Activated T-helper 2 cell treated with anti-CD3 and anti-CD28 coated beads, Interferon-gamma antibody, Interleukin-2, Interleukin-4, amounts not matched to agents 10 μg/mL and 5 μg/mL and 100 μg/mL, durations not matched to agents 14 hours and 24 hours and 36 hours (primary cell): ENCODE results near the gene CIRBP. TPM values are rescaled to one million over a fixed set of nuclear protein-coding genes. Genes with fewer than 3 reads are reported as not detected.

Source experiments
- DNase-seq: peaks from one replicate; pipeline ENCODE4 v3.0.0; 2021; ENCODE audit warnings: low spot score
- H3K27ac Mint-ChIP-seq: one replicate; pipeline ENCODE4 v1.8.0; 2021; ENCODE audit warnings: mixed read lengths
- H3K27me3 Mint-ChIP-seq: one replicate; pipeline ENCODE4 v1.8.0; 2021; ENCODE audit warnings: low read depth, mixed read lengths
- H3K36me3 Mint-ChIP-seq: one replicate; pipeline ENCODE4 v1.8.0; 2021; ENCODE audit warnings: low read depth, mixed read lengths
- H3K4me1 Mint-ChIP-seq: one replicate; pipeline ENCODE4 v1.8.0; 2021; ENCODE audit warnings: low read depth, mixed read lengths
- H3K4me3 Mint-ChIP-seq: one replicate; pipeline ENCODE4 v1.8.0; 2021; ENCODE audit warnings: low read depth, mild to moderate bottlenecking, moderate library complexity, mixed read lengths
- H3K9me3 Mint-ChIP-seq: one replicate; pipeline ENCODE4 v1.8.0; 2021; ENCODE audit warnings: mixed read lengths
- intact Hi-C: fragments of 100-400 bp; cut with micrococcal nuclease; formaldehyde crosslinking; loops from one replicate; pipeline ENCODE4 v1.15.1; 2023
- total RNA-seq: library from RNA; stranded (reverse); gene quantifications from 2 replicates; pipeline ENCODE4 v1.2.3, GENCODE V29; 2022

CIRBP gene
- total RNA-seq, 1 donor from 2014 or later = 226 TPM

GRCh38 chr19:1226522-1227303, 42.4 kb upstream of the CIRBP start:
- Mint-ChIP-seq H3K4me3 (no peak overlapping the region), H3K27me3 (no peaks in the 10 kb centered on the region), H3K27ac (no peak overlapping the region), H3K36me3 (no peaks in the 10 kb centered on the region), H3K4me1 (no peaks in the 10 kb centered on the region), H3K9me3 (no peaks in the 10 kb centered on the region)
- intact Hi-C loops = no loop called here
- no peak for DNase-seq

GRCh38 chr19:1227304-1228054, 41.7 kb upstream of the CIRBP start:
- H3K4me1 Mint-ChIP-seq = no peaks in the 10 kb centered on the region
- no peaks in the 10 kb centered on the region for H3K27me3 Mint-ChIP-seq
- H3K27ac Mint-ChIP-seq = no peak overlapping the region
- no peaks in the 10 kb centered on the region for H3K36me3 Mint-ChIP-seq
- no peaks in the 10 kb centered on the region for H3K9me3 Mint-ChIP-seq
- no peak for DNase-seq
- H3K4me3 Mint-ChIP-seq = no peak overlapping the region
- intact Hi-C loops = no loop called here

GRCh38 chr19:1228161-1228957, 40.8 kb upstream of the CIRBP start:
- DNase-seq = no peak
- intact Hi-C loops = no loop called here
- H3K27ac Mint-ChIP-seq = no peak overlapping the region
- no peak overlapping the region for H3K4me3 Mint-ChIP-seq
- H3K36me3 Mint-ChIP-seq = no peaks in the 10 kb centered on the region
- no peaks in the 10 kb centered on the region for H3K4me1 Mint-ChIP-seq
- no peaks in the 10 kb centered on the region for H3K27me3 Mint-ChIP-seq
- H3K9me3 Mint-ChIP-seq = no peaks in the 10 kb centered on the region

- Mint-ChIP-seq H3K4me1 (no peaks in the 10 kb centered on the region), H3K4me3 (no peak overlapping the region), H3K27ac (no peak overlapping the region), H3K9me3 (no peaks in the 10 kb centered on the region), H3K27me3 (no peaks in the 10 kb centered on the region), H3K36me3 (no peaks in the 10 kb centered on the region)
- DNase-seq = no peak
- intact Hi-C loops = no loop called here
These were observed 39.8 kb upstream of the CIRBP start for GRCh38 chr19:1229056-1229923.

GRCh38 chr19:1229924-1230782, 39.0 kb upstream of the CIRBP start:
- H3K36me3 Mint-ChIP-seq = no peaks in the 10 kb centered on the region
- no peaks in the 10 kb centered on the region for H3K9me3 Mint-ChIP-seq
- no peaks in the 10 kb centered on the region for H3K4me1 Mint-ChIP-seq
- H3K27me3 Mint-ChIP-seq = no peaks in the 10 kb centered on the region
- DNase-seq = no peak
- no peak overlapping the region for H3K4me3 Mint-ChIP-seq
- H3K27ac Mint-ChIP-seq = no peak overlapping the region
- intact Hi-C loops = no loop called here

- Mint-ChIP-seq H3K9me3 (no peaks in the 10 kb centered on the region), H3K4me3 (no peak overlapping the region), H3K27me3 (no peaks in the 10 kb centered on the region), H3K4me1 (no peaks in the 10 kb centered on the region), H3K36me3 (no peaks in the 10 kb centered on the region), H3K27ac (no peak overlapping the region)
- intact Hi-C loops = no loop called here
- DNase-seq = no peak
These were observed 38.2 kb upstream of the CIRBP start for GRCh38 chr19:1230783-1231489.

GRCh38 chr19:1231729-1232637, 37.1 kb upstream of the CIRBP start:
- Mint-ChIP-seq H3K27me3 (no peaks in the 10 kb centered on the region), H3K27ac (no peak overlapping the region), H3K9me3 (no peaks in the 10 kb centered on the region), H3K36me3 (no peaks in the 10 kb centered on the region), H3K4me3 (no peak overlapping the region), H3K4me1 (no peaks in the 10 kb centered on the region)
- intact Hi-C loops = no loop called here
- DNase-seq = no peak

GRCh38 chr19:1232652-1233072, 36.5 kb upstream of the CIRBP start:
- intact Hi-C loops = no loop called here
- no peak for DNase-seq
- H3K4me1 Mint-ChIP-seq = no peaks in the 10 kb centered on the region
- H3K27me3 Mint-ChIP-seq = no peaks in the 10 kb centered on the region
- H3K4me3 Mint-ChIP-seq = no peak overlapping the region
- no peaks in the 10 kb centered on the region for H3K36me3 Mint-ChIP-seq
- no peak overlapping the region for H3K27ac Mint-ChIP-seq
- no peaks in the 10 kb centered on the region for H3K9me3 Mint-ChIP-seq

GRCh38 chr19:1233115-1233667, 35.9 kb upstream of the CIRBP start:
- Mint-ChIP-seq H3K27ac (no peak overlapping the region), H3K36me3 (no peaks in the 10 kb centered on the region), H3K4me3 (no peak overlapping the region), H3K9me3 (no peaks in the 10 kb centered on the region), H3K4me1 (no peaks in the 10 kb centered on the region), H3K27me3 (peaks cover under 1% of the 10 kb centered on the region)
- no peak for DNase-seq
- intact Hi-C loops = no loop called here
